Vagina (tissue), 2 donors: ENCODE results near the gene GVQW3.

Source experiments
- CTCF ChIP-seq, 3 experiments: fragments of 450-650 bp in 2 of 3; fragments of 200-600 bp in 1 of 3; sonication (generic) in 1 of 3; IDR thresholded peaks; one replicate each; pipeline ENCODE4 v1.5.1; 2017 to 2019; ENCODE audit warnings: antibody characterized with exemption in 3 of 3, mild to moderate bottlenecking in 2 of 3, moderate library complexity in 2 of 3
- POLR2A ChIP-seq, 2 donors: fragments of 450-650 bp; IDR thresholded peaks; one replicate each; pipeline ENCODE4 v1.6.1; 2017; ENCODE audit warnings: antibody characterized with exemption in 2 of 2, mild to moderate bottlenecking in 2 of 2, moderate library complexity in 2 of 2
- POLR2AphosphoS5 ChIP-seq, 2 donors: sonication (generic); formaldehyde crosslinking; IDR thresholded peaks; one replicate each; pipeline ENCODE4 v1.9.0; 2017; ENCODE audit warnings: antibody characterized with exemption in 2 of 2, mild to moderate bottlenecking in 2 of 2, low read depth in 1 of 2; ENCODE audit not compliant: insufficient read depth in 1 of 2

GRCh38 chr11:76444065-76444383 lies 62.9 kb downstream of the GVQW3 start:
- no peak for TF ChIP-seq CTCF (IDR thresholded peaks at IDR 0.05)
- no peak for TF ChIP-seq POLR2A (IDR thresholded peaks at IDR 0.05)
- TF ChIP-seq POLR2AphosphoS5 (IDR thresholded peaks at IDR 0.05; ENCODE audit: insufficient read depth in 1 of 2, low read depth in 1 of 2): no peak
